MM.1S (cell line): ENCODE measurements around the gene PI4KB.

Source experiments
- DNase-seq: peaks from one replicate; pipeline ENCODE4 v3.0.0-alpha.2; 2015
- H2AFZ ChIP-seq: fragments of 300-600 bp; sonication (generic); 2 replicates; pipeline ENCODE4 v1.6.0; 2016; ENCODE audit warnings: antibody characterized with exemption, low read length
- H3F3A ChIP-seq: fragments of 300-600 bp; sonication (generic); 2 replicates; pipeline ENCODE4 v1.6.1; 2016; ENCODE audit warnings: mild to moderate bottlenecking, antibody characterized with exemption, low read length, moderate library complexity, mixed read lengths; ENCODE audit not compliant: insufficient read depth
- H3K27ac ChIP-seq: fragments of 300-600 bp; sonication (generic); 2 replicates; pipeline ENCODE4 v1.5.1; 2016; ENCODE audit warnings: mild to moderate bottlenecking, low read length
- H3K27me3 ChIP-seq: fragments of 300-600 bp; sonication (generic); replicated peaks from 2 replicates; pipeline ENCODE4 v1.6.0; 2016; ENCODE audit warnings: low read length; ENCODE audit not compliant: insufficient read depth
- H3K36me3 ChIP-seq: fragments of 300-600 bp; sonication (generic); replicated peaks from 2 replicates; pipeline ENCODE4 v1.6.1; 2016; ENCODE audit warnings: mild to moderate bottlenecking, low read length, mixed read lengths; ENCODE audit not compliant: insufficient read depth
- H3K4me1 ChIP-seq: fragments of 300-600 bp; sonication (generic); 2 replicates; pipeline ENCODE4 v1.6.1; 2016; ENCODE audit warnings: low read length, mixed read lengths
- H3K4me2 ChIP-seq: fragments of 300-600 bp; sonication (generic); 2 replicates; pipeline ENCODE4 v1.6.0; 2016; ENCODE audit warnings: low read depth, low read length
- H3K4me3 ChIP-seq: fragments of 300-600 bp; sonication (generic); 2 replicates; pipeline ENCODE4 v1.5.1; 2016; ENCODE audit warnings: low read length, mixed read lengths
- H3K79me2 ChIP-seq: fragments of 300-600 bp; sonication (generic); 2 replicates; pipeline ENCODE4 v1.6.1; 2016; ENCODE audit warnings: mixed run types, low read length, mixed read lengths
- H3K9ac ChIP-seq: fragments of 300-600 bp; sonication (generic); 2 replicates; pipeline ENCODE4 v1.6.1; 2016; ENCODE audit warnings: low read length, mixed read lengths
- H3K9me2 ChIP-seq: fragments of 300-600 bp; sonication (generic); replicated peaks from 2 replicates; pipeline ENCODE4 v1.6.1; 2016; ENCODE audit warnings: mild to moderate bottlenecking, low read length, mixed read lengths; ENCODE audit not compliant: insufficient read depth
- H3K9me3 ChIP-seq: fragments of 300-600 bp; sonication (generic); replicated peaks from 2 replicates; pipeline ENCODE4 v1.6.1; 2016; ENCODE audit warnings: mild to moderate bottlenecking, low read length, mixed read lengths; ENCODE audit not compliant: insufficient read depth
- H4K20me1 ChIP-seq: fragments of 300-600 bp; sonication (generic); 2 replicates; pipeline ENCODE4 v1.6.1; 2016; ENCODE audit warnings: mild to moderate bottlenecking, low read length, moderate library complexity, mixed read lengths; ENCODE audit not compliant: insufficient read depth
- CTCF ChIP-seq: fragments of 300-600 bp; sonication (generic); IDR thresholded peaks from 2 replicates; pipeline ENCODE4 v1.5.1; 2016; ENCODE audit warnings: antibody characterized with exemption, low read length, mixed read lengths
- EZH2 ChIP-seq: fragments of 300-600 bp; sonication (generic); optimal IDR thresholded peaks from 2 replicates; pipeline ENCODE3; 2017; ENCODE audit warnings: low read depth, mild to moderate bottlenecking, antibody characterized with exemption, low read length, mixed read lengths
- EZH2phosphoT487 ChIP-seq: fragments of 300-600 bp; sonication (generic); IDR thresholded peaks from 2 replicates; pipeline ENCODE4 v1.6.1; 2018; ENCODE audit warnings: antibody characterized with exemption, low read length

PI4KB gene

GRCh38 chr1:151292207-151293030 lies 34.8 kb downstream of the PI4KB start:
- peaks cover 5% of the 10 kb centered on the region; the same call in 1 of the 2 replicates for H3K79me2 ChIP-seq
- DNase-seq = no peak
- no peaks in the 10 kb centered on the region for H3F3A ChIP-seq
- no peak overlapping the region for H3K4me3 ChIP-seq
- no peaks in the 10 kb centered on the region for H4K20me1 ChIP-seq
- H3K9me3 ChIP-seq = no peaks in the 10 kb centered on the region
- H2AFZ ChIP-seq = no peak overlapping the region
- no peaks in the 10 kb centered on the region for H3K36me3 ChIP-seq
- no peaks in the 10 kb centered on the region for H3K4me1 ChIP-seq
- H3K4me2 ChIP-seq = no peak overlapping the region
- H3K9me2 ChIP-seq = no peaks in the 10 kb centered on the region
- H3K27ac ChIP-seq = no peak overlapping the region
- TF ChIP-seq CTCF (no peak), EZH2 (no peak), EZH2phosphoT487 (no peak)
- H3K27me3 ChIP-seq = no peaks in the 10 kb centered on the region
- no peak overlapping the region for H3K9ac ChIP-seq

GRCh38 chr1:151290709-151291303 lies 36.4 kb downstream of the PI4KB start:
- no peaks in the 10 kb centered on the region for H3F3A ChIP-seq
- H3K9ac ChIP-seq = no peak overlapping the region
- H3K36me3 ChIP-seq = no peaks in the 10 kb centered on the region
- no peaks in the 10 kb centered on the region for H3K4me1 ChIP-seq
- no peak for DNase-seq
- no peak overlapping the region for H3K4me3 ChIP-seq
- TF ChIP-seq CTCF = no peak
- TF ChIP-seq EZH2phosphoT487 = no peak
- TF ChIP-seq EZH2 = no peak
- H3K9me2 ChIP-seq = no peaks in the 10 kb centered on the region
- H3K27me3 ChIP-seq = no peaks in the 10 kb centered on the region
- peaks cover 10% of the 10 kb centered on the region; the same call in 1 of the 2 replicates for H3K79me2 ChIP-seq
- no peak overlapping the region for H3K4me2 ChIP-seq
- H4K20me1 ChIP-seq = no peaks in the 10 kb centered on the region
- no peak overlapping the region for H3K27ac ChIP-seq
- H3K9me3 ChIP-seq = no peaks in the 10 kb centered on the region
- H2AFZ ChIP-seq = no peak overlapping the region

- Histone ChIP-seq H3K9me3 (no peaks in the 10 kb centered on the region), H3K36me3 (no peaks in the 10 kb centered on the region), H3F3A (no peaks in the 10 kb centered on the region), H3K4me2 (no peak overlapping the region), H3K4me1 (no peaks in the 10 kb centered on the region), H2AFZ (no peak overlapping the region), H3K79me2 (peaks cover 10% of the 10 kb centered on the region; the same call in 1 of the 2 replicates), H3K9ac (no peak overlapping the region), H3K27ac (no peak overlapping the region), H3K27me3 (no peaks in the 10 kb centered on the region), H3K9me2 (no peaks in the 10 kb centered on the region), H3K4me3 (no peak overlapping the region), H4K20me1 (no peaks in the 10 kb centered on the region)
- TF ChIP-seq CTCF = no peak
- TF ChIP-seq EZH2 = no peak
- no peak for TF ChIP-seq EZH2phosphoT487
- no peak for DNase-seq
Measured at GRCh38 chr1:151289991-151290708, 37.1 kb downstream of the PI4KB start.
